SJCRH30 (cell line): Measurements from ENCODE around the gene TMEM164. TPM values are rescaled to one million over a fixed set of nuclear protein-coding genes. Genes with fewer than 3 reads are reported as not detected.
"Not testable (repeated sequence)": the region's sequence is repeated elsewhere in the genome, so short reads cannot be mapped to it uniquely, and the experiment has no call there.

Source experiments
- DNase-seq, 2 experiments: peaks; one replicate each; pipeline ENCODE4 v3.0.0-alpha.2; 2015 to 2020
- H3K27ac ChIP-seq: fragments of 250-450 bp; sonication (Bioruptor Pico); 2 replicates; pipeline ENCODE4 v1.5.1; 2020; ENCODE audit warnings: mild to moderate bottlenecking, moderate library complexity
- H3K27me3 ChIP-seq: fragments of 250-450 bp; sonication (Bioruptor Pico); 2 replicates; pipeline ENCODE4 v1.5.1; 2020; ENCODE audit warnings: mild to moderate bottlenecking, moderate library complexity
- H3K36me3 ChIP-seq: fragments of 250-450 bp; sonication (Bioruptor Pico); 2 replicates; pipeline ENCODE4 v1.5.1; 2020; ENCODE audit warnings: mild to moderate bottlenecking, moderate library complexity
- H3K4me1 ChIP-seq: fragments of 250-450 bp; sonication (Bioruptor Pico); 2 replicates; pipeline ENCODE4 v1.5.1; 2020; ENCODE audit warnings: mild to moderate bottlenecking, moderate library complexity
- H3K4me3 ChIP-seq: fragments of 250-450 bp; sonication (Bioruptor Pico); 2 replicates; pipeline ENCODE4 v1.5.1; 2020; ENCODE audit warnings: mild to moderate bottlenecking, moderate library complexity
- H3K9me3 ChIP-seq: fragments of 250-450 bp; sonication (Bioruptor Pico); replicated peaks from 2 replicates; pipeline ENCODE4 v1.5.1; 2020; ENCODE audit warnings: mild to moderate bottlenecking, moderate library complexity
- total RNA-seq: library from RNA; depleted of rRNA; stranded (reverse); fragments of >200 nt; shearing (Covaris generic); gene quantifications from 2 replicates; pipeline ENCODE4 v1.2.3, GENCODE V29; 2014; rRNA removed

The TMEM164 gene
- 22.8 and 27.4 TPM in 2 replicates for total RNA-seq

DNA sequence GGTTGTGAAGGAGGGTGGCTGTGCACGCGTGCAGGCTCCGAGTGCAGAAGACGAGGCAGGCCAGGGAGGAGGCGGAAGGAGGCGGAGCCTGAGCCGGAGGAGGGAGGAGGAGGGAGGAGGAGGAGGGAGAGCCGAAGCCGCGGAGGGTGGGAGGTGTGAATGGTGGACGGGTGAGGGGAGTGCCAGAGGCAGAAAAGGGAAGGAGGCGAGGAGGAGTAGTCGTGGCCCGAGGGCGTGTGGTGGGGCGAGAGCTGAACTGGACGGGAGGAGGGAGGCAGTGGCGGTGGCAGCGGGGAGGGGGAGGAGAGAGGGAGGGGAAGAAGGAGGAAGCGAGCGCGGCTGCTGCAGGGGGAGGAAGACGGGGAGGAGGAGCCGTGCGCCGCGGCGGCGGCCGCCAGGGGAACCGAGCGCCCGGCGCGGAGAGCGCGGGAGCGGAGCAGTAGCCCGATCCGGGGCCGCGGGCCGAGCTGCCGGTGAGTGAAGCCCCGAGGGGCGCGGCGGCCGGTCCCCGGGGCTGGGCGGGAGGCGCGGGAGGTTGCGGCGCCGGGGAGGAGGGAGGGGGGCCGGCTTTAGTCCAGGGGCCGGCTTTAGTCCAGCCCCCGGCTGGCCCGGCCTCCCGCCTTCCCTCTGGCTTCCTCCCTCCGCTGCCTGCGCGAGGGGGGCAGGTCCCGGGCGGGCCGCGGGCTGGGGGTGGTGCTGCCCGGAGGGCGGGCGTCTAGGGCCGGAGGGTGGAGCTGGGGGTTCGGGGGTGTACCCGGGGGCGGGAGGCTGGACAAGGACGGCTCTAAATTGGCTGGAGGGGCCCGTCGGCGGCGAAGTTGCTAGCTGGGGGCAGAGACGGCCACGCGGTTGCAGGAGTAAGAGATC lies at the start of gene TMEM164:
Gene TMEM164, plus strand, starts transcription at position 815 of the 867 bp plus-strand sequence. CDS start 661 bp downstream, outside the sequence.
- no peaks in the 10 kb centered on the region for H3K27me3 ChIP-seq
- H3K4me3 ChIP-seq: peak within 1 kb of the TSS; percentile 82
- H3K9me3 ChIP-seq: no peaks in the 10 kb centered on the region
- H3K36me3 ChIP-seq: no peaks in the 10 kb centered on the region
- peak within 1 kb of the TSS; percentile 62 for H3K27ac ChIP-seq
- DNase-seq: peak; percentile 77 to 84
- H3K4me1 ChIP-seq: no peaks in the 10 kb centered on the region

DNA sequence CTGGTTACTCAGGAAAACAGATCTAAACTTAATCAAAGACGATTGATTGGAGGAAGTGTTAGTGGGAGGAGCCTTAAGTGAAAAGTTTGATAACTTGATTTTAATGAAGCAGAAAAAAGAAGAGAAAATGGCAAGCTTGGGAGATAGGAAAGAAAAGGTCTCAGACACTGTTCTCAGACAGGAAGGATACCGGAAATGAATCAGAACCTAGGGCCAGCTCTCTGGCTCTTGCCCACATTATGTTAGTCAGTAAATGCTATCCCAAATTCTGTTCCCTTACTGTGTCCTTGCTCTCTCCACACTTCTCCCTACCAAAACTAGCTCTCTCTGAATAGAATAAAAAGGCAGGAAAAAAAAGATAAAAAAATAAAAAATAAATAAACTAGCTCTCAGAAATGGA lies 48.6 kb upstream of the TMEM164 start:
- Histone ChIP-seq H3K27ac (no peak overlapping the region), H3K36me3 (no peaks in the 10 kb centered on the region), H3K27me3 (no peaks in the 10 kb centered on the region), H3K4me1 (no peaks in the 10 kb centered on the region), H3K4me3 (no peak overlapping the region), H3K9me3 (no peaks in the 10 kb centered on the region)
- DNase-seq: no peak

- Histone ChIP-seq H3K27ac (no peak overlapping the region), H3K27me3 (no peaks in the 10 kb centered on the region), H3K4me1 (no peaks in the 10 kb centered on the region), H3K36me3 (no peaks in the 10 kb centered on the region), H3K4me3 (no peak overlapping the region), H3K9me3 (no peaks in the 10 kb centered on the region)
- DNase-seq: no peak
Measured at GRCh38 chrX:109954955-109955354, 48.0 kb upstream of the TMEM164 start.

- no peak for DNase-seq
- Histone ChIP-seq H3K27me3 (no peaks in the 10 kb centered on the region), H3K27ac (no peak overlapping the region), H3K4me3 (no peak overlapping the region), H3K36me3 (no peaks in the 10 kb centered on the region), H3K9me3 (no peaks in the 10 kb centered on the region), H3K4me1 (no peaks in the 10 kb centered on the region)
Measured at GRCh38 chrX:109958266-109958665, 44.6 kb upstream of the TMEM164 start.

- Histone ChIP-seq H3K9me3 (no peaks in the 10 kb centered on the region), H3K27me3 (no peaks in the 10 kb centered on the region), H3K4me3 (no peak overlapping the region), H3K36me3 (no peaks in the 10 kb centered on the region), H3K27ac (no peak overlapping the region), H3K4me1 (no peaks in the 10 kb centered on the region)
- DNase-seq: no peak
Measured at GRCh38 chrX:109959356-109959871, 43.5 kb upstream of the TMEM164 start.

- no peaks in the 10 kb centered on the region for H3K9me3 ChIP-seq
- no peak overlapping the region for H3K27ac ChIP-seq
- no peaks in the 10 kb centered on the region for H3K4me1 ChIP-seq
- no peaks in the 10 kb centered on the region for H3K27me3 ChIP-seq
- no peaks in the 10 kb centered on the region for H3K36me3 ChIP-seq
- H3K4me3 ChIP-seq: no peak overlapping the region
- DNase-seq: no peak
Measured at GRCh38 chrX:109964390-109964789, 38.5 kb upstream of the TMEM164 start.

GRCh38 chrX:109966246-109966645 lies 36.7 kb upstream of the TMEM164 start:
- Histone ChIP-seq H3K27ac (no peak overlapping the region), H3K4me1 (no peaks in the 10 kb centered on the region), H3K9me3 (no peaks in the 10 kb centered on the region), H3K4me3 (no peak overlapping the region), H3K36me3 (no peaks in the 10 kb centered on the region), H3K27me3 (no peaks in the 10 kb centered on the region)
- DNase-seq: no peak

GRCh38 chrX:109967156-109967555 lies 35.8 kb upstream of the TMEM164 start:
- Histone ChIP-seq H3K4me3 (no peak overlapping the region), H3K27ac (no peak overlapping the region), H3K4me1 (no peaks in the 10 kb centered on the region), H3K9me3 (no peaks in the 10 kb centered on the region), H3K36me3 (no peaks in the 10 kb centered on the region), H3K27me3 (no peaks in the 10 kb centered on the region)
- DNase-seq: no peak

DNA sequence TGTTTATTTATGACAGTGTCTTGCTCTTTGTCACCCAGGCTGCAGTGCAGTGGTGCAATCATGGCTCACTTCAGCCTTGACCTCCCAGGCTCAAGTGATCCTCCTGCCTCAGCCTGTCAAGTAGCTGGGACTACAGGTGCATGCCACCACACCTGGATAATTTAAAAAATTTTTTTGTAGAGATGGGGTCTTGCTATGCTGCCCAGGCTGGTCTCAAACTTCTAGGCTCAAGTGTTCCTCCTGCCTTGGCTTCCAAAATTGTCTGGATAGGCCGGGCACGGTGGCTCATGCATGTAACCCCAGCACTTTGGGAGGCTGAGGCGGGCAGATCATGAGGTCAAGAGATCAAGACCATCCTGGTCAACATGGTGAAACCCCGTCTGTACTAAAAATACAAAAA lies 32.1 kb upstream of the TMEM164 start:
- not testable (repeated sequence) for DNase-seq, H3K9me3 ChIP-seq, H3K4me1 ChIP-seq, H3K27me3 ChIP-seq, H3K4me3 ChIP-seq, H3K27ac ChIP-seq, H3K36me3 ChIP-seq

DNA sequence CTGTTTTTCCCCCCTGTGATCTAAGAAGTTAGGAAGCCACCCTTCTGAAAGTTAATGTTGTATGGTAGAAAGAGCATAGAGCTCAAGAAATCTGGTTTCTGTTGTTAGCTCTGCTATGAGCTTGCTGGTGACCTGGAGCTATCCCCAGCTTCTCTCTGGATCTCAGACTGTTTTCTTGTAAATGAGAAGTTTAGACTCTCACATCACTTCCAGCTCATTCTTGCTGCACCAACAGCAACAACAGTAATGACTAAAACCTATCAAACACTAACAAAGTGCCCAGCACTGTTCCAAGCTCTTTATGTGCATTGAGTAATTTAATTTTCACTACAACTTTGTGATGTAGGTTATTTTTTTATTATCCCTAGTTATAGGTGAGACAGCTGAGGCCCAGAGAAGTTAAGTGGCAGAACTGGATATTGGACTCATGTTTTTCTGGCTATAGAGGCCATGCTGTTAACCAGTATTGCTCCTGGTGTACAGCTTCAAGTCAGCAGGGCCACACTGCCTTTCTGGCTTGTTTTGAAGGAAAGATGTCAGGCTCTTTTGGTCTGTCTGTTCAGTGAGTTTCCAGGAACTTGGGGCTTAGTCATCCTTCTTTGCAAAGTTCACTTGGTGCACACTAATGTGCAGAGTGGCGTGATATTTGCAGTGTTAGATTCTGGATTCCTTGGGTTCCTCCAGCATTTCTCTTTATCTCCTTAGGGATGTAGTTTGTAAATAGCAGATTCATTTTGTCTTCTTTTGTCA lies 27.8 kb upstream of the TMEM164 start:
- DNase-seq: no peak
- no peaks in the 10 kb centered on the region for H3K4me1 ChIP-seq
- H3K36me3 ChIP-seq: no peaks in the 10 kb centered on the region
- H3K9me3 ChIP-seq: no peaks in the 10 kb centered on the region
- H3K4me3 ChIP-seq: no peak overlapping the region
- H3K27me3 ChIP-seq: no peaks in the 10 kb centered on the region
- no peak overlapping the region for H3K27ac ChIP-seq

GRCh38 chrX:109985210-109985609 lies 17.7 kb upstream of the TMEM164 start:
- H3K4me1 ChIP-seq, H3K9me3 ChIP-seq, DNase-seq, H3K27me3 ChIP-seq, H3K36me3 ChIP-seq, H3K27ac ChIP-seq, H3K4me3 ChIP-seq: not testable (repeated sequence)

DNA sequence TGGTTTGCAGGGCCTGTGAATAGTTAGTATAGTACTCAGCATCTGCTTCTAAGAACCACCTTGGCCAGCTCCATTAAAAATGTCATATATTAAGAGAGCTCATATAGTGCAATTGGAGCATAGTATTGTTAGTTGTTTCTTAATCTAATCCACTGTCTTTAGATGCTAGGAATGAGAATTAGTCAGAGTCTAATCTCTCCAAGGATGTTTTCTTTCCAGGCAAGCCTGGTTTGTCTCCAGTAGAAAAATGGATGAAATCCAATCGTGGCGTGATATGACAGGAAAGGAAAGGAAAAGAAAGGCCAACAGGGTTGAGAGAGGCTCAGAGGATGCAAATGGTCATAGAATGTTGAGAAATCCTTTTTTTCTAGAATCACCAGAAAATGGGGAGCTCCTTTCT lies 15.0 kb upstream of the TMEM164 start:
- H3K27ac ChIP-seq: no peak overlapping the region
- H3K4me3 ChIP-seq: no peak overlapping the region
- no peaks in the 10 kb centered on the region for H3K4me1 ChIP-seq
- no peaks in the 10 kb centered on the region for H3K36me3 ChIP-seq
- H3K9me3 ChIP-seq: no peaks in the 10 kb centered on the region
- no peak for DNase-seq
- no peaks in the 10 kb centered on the region for H3K27me3 ChIP-seq

- no peak overlapping the region for H3K4me3 ChIP-seq
- H3K9me3 ChIP-seq: no peaks in the 10 kb centered on the region
- no peaks in the 10 kb centered on the region for H3K4me1 ChIP-seq
- no peaks in the 10 kb centered on the region for H3K36me3 ChIP-seq
- H3K27ac ChIP-seq: no peak overlapping the region
- DNase-seq: no peak
- H3K27me3 ChIP-seq: no peaks in the 10 kb centered on the region
Measured at GRCh38 chrX:109990582-109991276, 12.2 kb upstream of the TMEM164 start.

DNA sequence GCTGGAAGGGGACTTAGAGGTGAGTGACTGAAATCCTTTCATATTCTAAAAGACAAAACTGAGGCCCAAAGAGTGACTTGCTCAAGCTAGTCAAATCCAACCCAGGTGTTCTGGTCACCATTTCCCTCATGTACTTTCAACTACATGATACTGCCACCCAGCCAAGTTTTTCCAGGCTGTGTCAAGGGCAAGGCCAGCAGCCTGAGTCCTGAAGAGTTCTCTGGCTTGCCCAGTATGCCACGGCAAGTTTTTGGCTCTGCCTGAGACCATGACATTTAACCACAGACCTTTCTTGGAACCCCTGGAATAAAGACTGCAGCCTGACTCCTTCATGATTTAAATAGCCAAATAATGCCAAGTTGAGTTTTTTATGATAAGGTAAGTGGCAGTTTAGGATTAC lies 10.7 kb upstream of the TMEM164 start:
- no peaks in the 10 kb centered on the region for H3K4me1 ChIP-seq
- H3K36me3 ChIP-seq: no peaks in the 10 kb centered on the region
- H3K4me3 ChIP-seq: no peak overlapping the region
- H3K27ac ChIP-seq: no peak overlapping the region
- no peak for DNase-seq
- no peaks in the 10 kb centered on the region for H3K27me3 ChIP-seq
- no peaks in the 10 kb centered on the region for H3K9me3 ChIP-seq

DNA sequence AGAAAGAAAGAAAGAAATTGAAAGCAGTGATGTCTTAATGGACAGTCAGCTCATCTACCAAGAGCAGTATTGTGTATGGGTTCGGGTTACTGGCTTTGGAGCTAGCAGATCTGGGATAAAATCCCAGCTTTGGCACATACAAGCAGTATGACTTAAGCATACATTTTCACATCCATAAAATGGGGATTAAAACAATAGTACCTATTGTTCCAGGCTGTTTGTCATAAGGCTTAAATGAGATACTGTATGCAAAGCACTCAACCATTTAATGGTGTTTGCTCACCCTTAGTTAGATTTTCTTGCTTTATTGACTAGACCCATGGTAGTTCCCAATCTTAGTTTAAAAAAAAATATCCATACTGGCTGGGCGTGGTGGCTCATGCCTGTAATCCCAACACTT lies 7.8 kb upstream of the TMEM164 start:
- Histone ChIP-seq H3K36me3 (no peaks in the 10 kb centered on the region), H3K4me1 (no peaks in the 10 kb centered on the region), H3K9me3 (no peaks in the 10 kb centered on the region), H3K27me3 (no peaks in the 10 kb centered on the region), H3K27ac (no peak overlapping the region), H3K4me3 (no peak overlapping the region)
- DNase-seq: no peak
